ENCODE results near the gene TMEM176A. TPM values are rescaled to one million over a fixed set of nuclear protein-coding genes. Genes with fewer than 3 reads are reported as not detected.
A peak's percentile ranks its signal among the peaks of the same experiment; 100 is the strongest.
"Not testable (repeated sequence)": the region's sequence is repeated elsewhere in the genome, so short reads cannot be mapped to it uniquely, and the experiment has no call there.

Gene TMEM176A
- total and polyA plus RNA-seq, 2 experiments from 2014 or later, result 0.34 TPM; not detected in 1

GRCh38 chr7:150769768-150770167 is 30.8 kb upstream of the TMEM176A start:
- peaks cover 2% of the 10 kb centered on the region for H3K27me3 Mint-ChIP-seq (ENCODE audit: insufficient read depth, low read depth, poor library complexity)
- Histone ChIP-seq H3F3A (replicated peaks; ENCODE audit: low read depth) (no peaks in the 10 kb centered on the region), H3K79me2 (replicated peaks; ENCODE audit: insufficient read depth) (no peaks in the 10 kb centered on the region), H3K27me3 (ENCODE audit: insufficient read depth) (no peaks in the 10 kb centered on the region), H2AFZ (no peak overlapping the region), H3K36me3 (ENCODE audit: insufficient read depth) (no peaks in the 10 kb centered on the region), H3K4me1 (ENCODE audit: insufficient read depth) (peaks cover 14% of the 10 kb centered on the region; the same call in 1 of the 2 replicates), H3K27ac (ENCODE audit: low read depth) (no peak overlapping the region), H3K4me2 (no peak overlapping the region), H4K20me1 (replicated peaks; ENCODE audit: insufficient read depth) (no peaks in the 10 kb centered on the region), H3K4me3 (no peak overlapping the region), H3K9me2 (ENCODE audit: insufficient read depth) (no peaks in the 10 kb centered on the region)
- H3K27ac Mint-ChIP-seq, result no peak overlapping the region
- H3K4me3 Mint-ChIP-seq, result no peak overlapping the region
- peaks cover 16% of the 10 kb centered on the region; the same call in 2 of the 3 replicates for H3K9me3 Mint-ChIP-seq
- H3K4me1 Mint-ChIP-seq, result peaks cover 8% of the 10 kb centered on the region
- H3K36me3 Mint-ChIP-seq (ENCODE audit: low read depth), result no peaks in the 10 kb centered on the region
- no peak for TF ChIP-seq REST (IDR thresholded peaks at IDR 0.05; ENCODE audit: unreplicated experiment)
- TF ChIP-seq POLR2AphosphoS5 (IDR thresholded peaks at IDR 0.05; ENCODE audit: low read depth), result no peak
- TF ChIP-seq ETS1 (IDR thresholded peaks at IDR 0.05), result no peak
- ATAC-seq, result no peak
- DNase-seq (ENCODE audit: low spot score), result no peak

DNA sequence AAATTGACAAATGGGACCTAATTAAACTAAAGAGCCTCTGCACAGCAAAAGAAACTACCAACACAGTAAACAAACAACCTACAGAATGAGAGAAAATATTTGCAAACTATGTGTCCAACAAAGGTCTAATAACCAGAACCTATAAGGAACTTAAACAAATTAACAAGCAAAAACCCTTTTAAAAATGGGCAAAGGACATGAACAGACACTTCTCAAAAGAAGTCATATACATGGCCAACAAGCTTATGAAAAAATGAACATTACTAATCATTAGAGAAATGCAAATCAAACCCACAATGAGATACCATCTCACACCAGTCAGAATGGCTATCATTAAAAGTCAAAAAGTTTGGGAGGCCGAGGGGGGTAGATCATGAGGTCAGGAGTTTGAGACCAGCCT is 26.4 kb upstream of the TMEM176A start:
- H3K27ac ChIP-seq (ENCODE audit: low read depth); H3F3A ChIP-seq (replicated peaks; ENCODE audit: low read depth); H3K36me3 ChIP-seq (ENCODE audit: insufficient read depth); DNase-seq (ENCODE audit: low spot score); H3K9me2 ChIP-seq (ENCODE audit: insufficient read depth); H3K4me1 Mint-ChIP-seq; H3K4me2 ChIP-seq; H3K79me2 ChIP-seq (replicated peaks; ENCODE audit: insufficient read depth); ATAC-seq; H2AFZ ChIP-seq; H3K27ac Mint-ChIP-seq; H3K4me1 ChIP-seq (ENCODE audit: insufficient read depth); H3K4me3 ChIP-seq; H3K27me3 Mint-ChIP-seq (ENCODE audit: insufficient read depth, low read depth, poor library complexity); H3K27me3 ChIP-seq (ENCODE audit: insufficient read depth); H4K20me1 ChIP-seq (replicated peaks; ENCODE audit: insufficient read depth); H3K36me3 Mint-ChIP-seq (ENCODE audit: low read depth); H3K4me3 Mint-ChIP-seq: not testable (repeated sequence)
- H3K9me3 Mint-ChIP-seq, result peaks cover 16% of the 10 kb centered on the region; the same call in 2 of the 3 replicates

DNA sequence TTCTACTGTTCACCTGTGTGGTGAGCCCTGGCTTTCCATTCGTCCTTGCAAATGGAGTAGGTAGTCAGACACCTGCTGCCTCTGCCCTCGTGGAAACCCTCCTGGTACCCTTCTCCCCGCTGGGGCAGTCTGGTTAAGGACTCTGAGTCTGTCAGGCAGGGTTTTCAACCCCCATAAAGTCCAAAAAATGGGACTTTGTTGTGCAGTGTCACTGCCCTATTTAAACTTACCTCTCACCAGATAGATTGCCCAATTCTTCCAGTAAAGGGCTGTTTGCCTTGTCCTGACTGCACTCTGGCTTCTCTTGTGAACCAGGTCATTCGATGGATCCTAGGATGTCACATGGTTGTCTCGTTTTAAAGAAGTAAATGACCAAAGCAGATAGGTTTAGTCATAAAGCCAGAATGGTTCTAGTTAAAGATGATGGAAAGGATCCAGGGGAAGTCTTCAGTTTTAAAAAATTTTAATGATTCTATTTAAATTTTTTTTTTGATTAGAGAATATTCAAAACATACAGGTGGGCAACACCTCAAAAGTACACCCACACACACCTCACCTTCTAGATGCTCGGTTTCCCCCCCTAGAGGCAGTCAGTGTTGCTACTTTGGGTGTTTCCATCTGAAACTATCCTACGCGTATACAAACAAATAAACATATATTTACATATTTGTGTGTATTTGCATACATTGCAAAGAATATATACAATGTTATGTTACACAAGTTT is 22.4 kb upstream of the TMEM176A start:
- Histone ChIP-seq H3K4me2 (no peak overlapping the region), H3K27me3 (ENCODE audit: insufficient read depth) (no peaks in the 10 kb centered on the region), H3F3A (replicated peaks; ENCODE audit: low read depth) (no peaks in the 10 kb centered on the region), H3K79me2 (replicated peaks; ENCODE audit: insufficient read depth) (no peaks in the 10 kb centered on the region), H3K36me3 (ENCODE audit: insufficient read depth) (no peaks in the 10 kb centered on the region), H4K20me1 (replicated peaks; ENCODE audit: insufficient read depth) (no peaks in the 10 kb centered on the region), H3K9me2 (ENCODE audit: insufficient read depth) (no peaks in the 10 kb centered on the region), H2AFZ (no peak overlapping the region), H3K27ac (ENCODE audit: low read depth) (no peak overlapping the region), H3K4me3 (no peak overlapping the region), H3K4me1 (ENCODE audit: insufficient read depth) (no peaks in the 10 kb centered on the region)
- Mint-ChIP-seq H3K9me3 (peaks cover 11% of the 10 kb centered on the region; the same call in 2 of the 3 replicates), H3K4me1 (no peaks in the 10 kb centered on the region), H3K36me3 (ENCODE audit: low read depth) (no peaks in the 10 kb centered on the region), H3K27ac (no peak overlapping the region), H3K27me3 (ENCODE audit: insufficient read depth, low read depth, poor library complexity) (peaks cover 2% of the 10 kb centered on the region), H3K4me3 (no peak overlapping the region)
- TF ChIP-seq NANOG (IDR thresholded peaks at IDR 0.05; ENCODE audit: borderline replicate concordance), result no peak
- TF ChIP-seq CTCF (conservative IDR thresholded peaks at IDR 0.05; ENCODE audit: low read depth in 2 of 2), result peak in 1 of 2 experiments; percentile 25; a peak in 1 of 4 replicates
- ATAC-seq (peak; percentile 62), DNase-seq (ENCODE audit: low spot score) (peak; percentile 49)
